Activated naive CD4-positive, alpha-beta T cell treated with anti-CD3 and anti-CD28 coated beads, Interleukin-2, amount 10 ng/mL, durations not matched to agents 7 days and 5 days (primary cell): ENCODE data around the gene HEPACAM2.

ENCODE experiments used
- CTCF ChIA-PET: fragments of 350-600 bp; sonication (Branson Sonifier 250); formaldehyde crosslinking; loops from one replicate; lab custom pipeline; 2021; ENCODE audit warnings: antibody characterized with exemption; lab: Charles Lee
- DNase-seq: peaks from one replicate; pipeline ENCODE4 v3.0.0-alpha.2; 2020
- H3K27ac Mint-ChIP-seq: one replicate; pipeline ENCODE4 v1.8.0; 2021; ENCODE audit warnings: mild to moderate bottlenecking, moderate library complexity, mixed read lengths
- H3K27me3 Mint-ChIP-seq: one replicate; pipeline ENCODE4 v1.8.0; 2021; ENCODE audit warnings: mild to moderate bottlenecking, mixed read lengths
- H3K36me3 Mint-ChIP-seq: one replicate; pipeline ENCODE4 v1.8.0; 2021; ENCODE audit warnings: mixed read lengths
- H3K4me1 Mint-ChIP-seq: one replicate; pipeline ENCODE4 v1.8.0; 2021; ENCODE audit warnings: mixed read lengths
- H3K4me3 Mint-ChIP-seq: one replicate; pipeline ENCODE4 v1.8.0; 2021; ENCODE audit warnings: mild to moderate bottlenecking, moderate library complexity, mixed read lengths
- H3K9me3 Mint-ChIP-seq: one replicate; pipeline ENCODE4 v1.8.0; 2021; ENCODE audit warnings: mixed read lengths

Gene HEPACAM2

DNA sequence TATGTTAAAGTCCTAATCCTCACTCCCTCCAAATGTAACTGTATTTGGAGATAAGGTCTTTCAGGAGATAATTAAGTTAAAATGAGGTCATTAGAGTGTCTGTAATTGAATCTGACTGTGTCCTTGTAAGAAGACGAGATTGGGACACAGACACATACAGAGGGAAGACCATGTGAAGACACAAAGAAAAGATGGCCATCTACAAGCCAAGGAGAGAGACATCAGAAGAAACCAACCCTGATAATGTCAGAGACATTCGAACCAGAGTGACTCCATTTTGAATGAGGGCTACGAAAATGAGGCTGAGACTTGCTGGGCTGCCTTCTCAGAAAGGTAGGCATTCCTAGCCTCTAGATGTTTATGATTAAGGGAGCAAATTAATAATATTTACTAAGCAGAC, 77.5 kb downstream of the HEPACAM2 start:
- Mint-ChIP-seq H3K4me1 (peaks cover 37% of the 10 kb centered on the region), H3K27me3 (no peaks in the 10 kb centered on the region), H3K9me3 (no peaks in the 10 kb centered on the region), H3K27ac (peak overlapping the region; percentile 94), H3K36me3 (peaks cover 34% of the 10 kb centered on the region), H3K4me3 (peak overlapping the region; percentile 95)
- no peak for DNase-seq
- CTCF ChIA-PET = no interaction called here

GRCh38 chr7:93148144-93148543, 78.1 kb downstream of the HEPACAM2 start, which contains the start of gene SAMD9L:
Gene SAMD9L, minus strand, starts transcription at chr7:93148385. Its CDS starts 12,414 bp downstream, at chr7:93135971.
- H3K9me3 Mint-ChIP-seq = no peaks in the 10 kb centered on the region
- H3K27me3 Mint-ChIP-seq = no peaks in the 10 kb centered on the region
- CTCF ChIA-PET = no interaction called here
- peak within 1 kb of the TSS; percentile 94 for H3K27ac Mint-ChIP-seq
- H3K4me1 Mint-ChIP-seq = peaks cover 37% of the 10 kb centered on the region
- peak within 1 kb of the TSS; percentile 95 for H3K4me3 Mint-ChIP-seq
- H3K36me3 Mint-ChIP-seq = peaks cover 34% of the 10 kb centered on the region
- no peak for DNase-seq

DNA sequence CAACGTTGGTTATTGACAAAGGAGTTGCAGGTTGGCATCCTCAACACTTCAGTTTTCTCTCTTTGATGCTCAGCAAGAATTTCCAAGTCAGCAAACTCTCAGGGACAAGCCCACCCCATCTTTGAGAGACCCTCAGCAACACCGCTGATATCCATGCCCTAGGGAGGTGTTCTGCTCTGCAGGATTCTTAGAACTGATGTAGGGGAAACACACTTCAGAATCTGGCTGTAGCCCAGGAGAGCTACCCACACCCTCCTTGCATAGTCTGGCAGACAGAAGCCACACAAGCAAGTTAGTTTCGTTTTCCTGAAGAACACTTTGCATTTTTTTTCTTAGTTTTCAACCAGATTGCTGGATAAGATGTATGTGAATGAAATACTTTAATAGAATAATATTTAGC, 78.9 kb downstream of the HEPACAM2 start:
- H3K4me1 Mint-ChIP-seq = peaks cover 37% of the 10 kb centered on the region
- H3K27me3 Mint-ChIP-seq = no peaks in the 10 kb centered on the region
- peak overlapping the region; percentile 95 for H3K4me3 Mint-ChIP-seq
- no peaks in the 10 kb centered on the region for H3K9me3 Mint-ChIP-seq
- CTCF ChIA-PET = interaction anchor here (0.9 to 1.0 kb wide), 3 partner anchors 10 to 81 kb away, joined by 3 read pairs; no protein-coding TSS in a partner anchor
- DNase-seq = peak; percentile 58
- H3K27ac Mint-ChIP-seq = peak overlapping the region; percentile 92
- H3K36me3 Mint-ChIP-seq = peaks cover 34% of the 10 kb centered on the region

DNA sequence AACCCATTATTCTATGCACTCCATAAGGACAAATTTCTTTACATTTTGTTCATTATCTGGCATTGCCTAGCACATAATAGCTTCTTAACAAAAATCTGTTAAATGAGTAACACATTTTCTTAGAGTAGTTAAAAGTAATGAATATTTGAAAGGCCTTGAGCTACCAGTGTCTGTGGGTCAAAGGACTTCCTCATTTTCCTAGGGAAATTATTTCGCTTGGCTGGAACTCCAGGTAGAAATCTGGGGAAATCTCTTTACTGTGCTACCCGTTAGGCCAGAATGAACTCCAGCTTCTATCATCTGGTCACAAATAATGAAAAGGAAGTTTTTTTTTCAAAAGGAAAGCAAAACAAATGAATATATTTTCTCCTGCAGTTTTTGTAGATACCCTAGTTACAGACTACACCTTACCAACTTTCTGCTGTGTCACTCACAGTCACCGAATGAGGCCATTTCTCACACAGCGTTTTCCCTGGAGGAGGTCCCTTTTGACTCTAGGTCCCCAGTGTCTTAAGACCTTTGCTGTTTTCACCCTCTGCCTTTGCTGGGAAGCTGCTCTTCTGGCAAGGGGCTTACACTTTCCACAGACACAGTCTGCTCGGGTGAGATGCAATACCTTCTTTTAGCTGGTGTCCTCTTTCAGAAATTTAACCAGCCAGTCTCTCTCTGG, 79.7 kb downstream of the HEPACAM2 start:
- CTCF ChIA-PET = interaction anchor here (0.6 to 1.0 kb wide), 5 partner anchors 9 to 82 kb away, joined by 3 to 4 read pairs (median 3); partner anchors contain the start of gene SAMD9
- peak; percentile 39 for DNase-seq
- Mint-ChIP-seq H3K4me3 (peak overlapping the region; percentile 95), H3K9me3 (no peaks in the 10 kb centered on the region), H3K36me3 (peaks cover 34% of the 10 kb centered on the region), H3K4me1 (peaks cover 37% of the 10 kb centered on the region), H3K27ac (peak overlapping the region; percentile 92), H3K27me3 (no peaks in the 10 kb centered on the region)

DNA sequence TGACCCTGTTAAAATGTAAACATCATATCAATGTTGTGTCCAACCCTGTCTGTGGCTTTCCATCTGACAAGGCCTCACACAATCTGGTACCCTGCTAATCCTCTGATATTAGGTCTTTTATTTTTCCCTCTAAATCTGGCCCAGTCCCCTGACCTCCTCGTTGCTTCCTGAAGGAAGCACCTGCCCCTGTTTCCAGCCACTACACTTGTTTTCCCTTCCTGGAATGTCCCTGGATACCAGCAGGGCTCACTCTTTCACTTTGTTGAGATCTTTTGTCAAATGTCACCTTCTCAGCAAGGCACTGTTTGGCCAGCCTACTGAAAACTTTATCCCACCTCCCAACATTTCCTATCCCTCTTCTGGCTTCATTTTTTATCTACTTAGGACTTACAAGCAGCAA, 80.2 kb downstream of the HEPACAM2 start:
- Mint-ChIP-seq H3K9me3 (no peaks in the 10 kb centered on the region), H3K27ac (peak overlapping the region; percentile 38), H3K4me3 (peak overlapping the region; percentile 95), H3K4me1 (peaks cover 37% of the 10 kb centered on the region), H3K27me3 (no peaks in the 10 kb centered on the region), H3K36me3 (peaks cover 34% of the 10 kb centered on the region)
- DNase-seq = no peak
- CTCF ChIA-PET = interaction anchor here (0.6 to 0.9 kb wide), 2 partner anchors 8 to 28 kb away, joined by 4 read pairs; partner anchors contain the start of gene SAMD9

DNA sequence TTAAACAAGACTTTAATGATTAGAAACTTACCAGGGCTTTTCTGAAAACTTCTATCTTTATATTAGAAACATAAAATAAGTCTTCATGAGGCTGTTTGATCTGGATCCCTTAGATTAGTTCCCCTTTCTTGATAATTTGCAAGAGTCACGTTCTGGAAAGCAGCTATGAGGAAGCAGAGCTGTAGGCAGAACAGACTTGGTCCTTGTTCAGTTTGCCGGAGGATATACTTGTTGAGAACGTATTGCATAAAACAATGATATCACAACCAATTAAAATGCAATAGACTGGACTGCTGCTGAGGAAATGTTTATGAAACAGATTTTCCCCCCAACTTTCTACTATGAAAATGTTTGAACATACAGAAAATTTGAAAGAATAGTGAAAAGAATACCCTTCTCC, 80.9 kb downstream of the HEPACAM2 start:
- no peak for DNase-seq
- Mint-ChIP-seq H3K27me3 (no peaks in the 10 kb centered on the region), H3K4me1 (peaks cover 37% of the 10 kb centered on the region), H3K4me3 (peak overlapping the region; percentile 21), H3K36me3 (peaks cover 34% of the 10 kb centered on the region), H3K9me3 (no peaks in the 10 kb centered on the region), H3K27ac (peak overlapping the region; percentile 8)
- CTCF ChIA-PET = interaction anchor here (1.0 kb wide), 1 partner anchor 27 kb away, joined by 3 read pairs; no protein-coding TSS in a partner anchor

GRCh38 chr7:93142127-93142526, 84.1 kb downstream of the HEPACAM2 start:
- no peak overlapping the region for H3K4me3 Mint-ChIP-seq
- H3K9me3 Mint-ChIP-seq = peaks cover 5% of the 10 kb centered on the region
- H3K4me1 Mint-ChIP-seq = peaks cover 22% of the 10 kb centered on the region
- peaks cover 37% of the 10 kb centered on the region for H3K36me3 Mint-ChIP-seq
- CTCF ChIA-PET = no interaction called here
- H3K27me3 Mint-ChIP-seq = no peaks in the 10 kb centered on the region
- H3K27ac Mint-ChIP-seq = no peak overlapping the region
- no peak for DNase-seq

GRCh38 chr7:93140582-93141191, 85.6 kb downstream of the HEPACAM2 start:
- no peaks in the 10 kb centered on the region for H3K27me3 Mint-ChIP-seq
- CTCF ChIA-PET = no interaction called here

GRCh38 chr7:93138576-93138975, 87.7 kb downstream of the HEPACAM2 start:
- no peak overlapping the region for H3K27ac Mint-ChIP-seq
- H3K4me3 Mint-ChIP-seq = no peak overlapping the region
- CTCF ChIA-PET = no interaction called here
- peaks cover 49% of the 10 kb centered on the region for H3K36me3 Mint-ChIP-seq
- no peaks in the 10 kb centered on the region for H3K27me3 Mint-ChIP-seq
- peaks cover 29% of the 10 kb centered on the region for H3K9me3 Mint-ChIP-seq
- H3K4me1 Mint-ChIP-seq = no peaks in the 10 kb centered on the region
- DNase-seq = no peak

More at GRCh38 chr7:93140582-93141191, 85.6 kb downstream of the HEPACAM2 start:
- H3K4me3 Mint-ChIP-seq = no peak overlapping the region
- peaks cover 10% of the 10 kb centered on the region for H3K4me1 Mint-ChIP-seq
- peaks cover 9% of the 10 kb centered on the region for H3K9me3 Mint-ChIP-seq
- no peak for DNase-seq
- H3K27ac Mint-ChIP-seq = no peak overlapping the region
- H3K36me3 Mint-ChIP-seq = peaks cover 39% of the 10 kb centered on the region
